Metanephros (tissue), 1 donor: ENCODE results near the gene FPR2. TPM values are rescaled to one million over a fixed set of nuclear protein-coding genes. Genes with fewer than 3 reads are reported as not detected.

Experiments used
- total RNA-seq: library from RNA; depleted of rRNA; stranded (reverse); fragments of >200 nt; gene quantifications from one replicate; pipeline ENCODE4 v1.2.3, GENCODE V29; 2014

FPR2 gene
- total RNA-seq = 2.7 TPM

GRCh38 chr19:51760697-51761356 is at the start of gene FPR2:
FPR2 (plus strand) TSS chr19:51761180; CDS start chr19:51768659, 7,479 bp downstream.

GRCh38 chr19:51751655-51752054 is 9.3 kb upstream of the FPR2 start, which contains the start of gene FPR1:
FPR1 (minus strand) TSS chr19:51751878; CDS start chr19:51746994, 4,884 bp downstream.

GRCh38 chr19:51794885-51795490 is 34.0 kb downstream of the FPR2 start, which contains the start of gene FPR3:
FPR3 (plus strand) TSS chr19:51795157; CDS start chr19:51823749, 28,592 bp downstream.

Other genes starting within 250 kb of the FPR2 start
- gene SIGLEC6, start 229.5 kb upstream of the FPR2 start, total RNA-seq = 0.18 TPM
- gene ZNF175, start 189.9 kb upstream of the FPR2 start, total RNA-seq = 9.9 TPM
- 0.88 TPM for gene SIGLEC5, start 130.8 kb upstream of the FPR2 start, total RNA-seq
- gene SIGLEC14, start 114.4 kb upstream of the FPR2 start, total RNA-seq = 1.6 TPM
- gene SPACA6, start 67.8 kb upstream of the FPR2 start, total RNA-seq = 15.0 TPM
- gene HAS1, start 37.2 kb upstream of the FPR2 start, total RNA-seq = 0.12 TPM
- 13.1 TPM for gene FPR1, start 9.3 kb upstream of the FPR2 start, total RNA-seq
- gene FPR3, start 34.0 kb downstream of the FPR2 start, total RNA-seq = 0.58 TPM
- gene ZNF577, start 126.8 kb downstream of the FPR2 start, total RNA-seq = 21.1 TPM
- gene ZNF649, start 143.8 kb downstream of the FPR2 start, total RNA-seq = 19.7 TPM
- gene ZNF613, start 166.3 kb downstream of the FPR2 start, total RNA-seq = 9.5 TPM
- 12.6 TPM for gene ZNF350, start 225.7 kb downstream of the FPR2 start, total RNA-seq
- gene ZNF615, start 247.0 kb downstream of the FPR2 start, total RNA-seq = 15.8 TPM